HG03520 (cell line): ENCODE measurements around the gene CCDC97.

Experiments
- ATAC-seq: cut with Tn5 transposase; IDR thresholded peaks from one replicate; pipeline ENCODE4 v1.9.1; 2021; ENCODE audit warnings: mild to moderate bottlenecking, moderate library complexity; ENCODE audit not compliant: unreplicated experiment

CCDC97 gene

DNA sequence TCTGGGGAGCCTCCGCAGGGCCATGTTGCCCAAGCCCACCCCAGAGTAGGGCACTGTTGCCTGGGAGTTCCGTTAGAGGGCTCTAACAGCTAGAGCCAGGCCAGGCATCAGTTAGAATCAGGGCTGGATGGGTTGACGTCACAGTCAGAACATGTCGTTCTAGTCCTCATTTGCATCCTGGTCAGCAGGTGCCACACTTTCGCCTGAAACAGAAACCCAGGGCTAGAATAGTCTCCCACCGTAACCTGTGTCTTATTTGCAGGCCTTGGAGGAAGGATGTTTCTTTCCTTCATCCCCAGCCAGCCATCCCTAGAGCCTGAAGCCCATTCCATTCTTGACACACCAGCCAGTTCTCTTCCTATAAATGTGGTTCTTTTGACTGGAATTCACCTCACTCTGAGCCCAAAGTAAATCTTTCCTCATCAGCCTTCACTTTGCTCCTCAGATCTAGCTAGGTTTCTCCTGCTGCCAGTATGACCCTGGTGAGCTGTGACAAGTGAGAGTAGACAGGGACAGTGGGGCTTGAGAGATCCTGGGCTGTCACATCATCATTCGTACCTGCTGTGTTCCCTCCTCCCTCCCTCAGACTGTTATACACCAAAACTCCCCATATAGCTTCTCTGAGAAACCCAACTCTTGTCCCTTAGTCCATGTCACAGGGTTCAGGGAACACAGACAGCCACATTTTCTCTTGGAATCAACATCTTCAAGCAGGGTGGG is 12.2 kb upstream of the CCDC97 start:
- ATAC-seq = peak; percentile 82

DNA sequence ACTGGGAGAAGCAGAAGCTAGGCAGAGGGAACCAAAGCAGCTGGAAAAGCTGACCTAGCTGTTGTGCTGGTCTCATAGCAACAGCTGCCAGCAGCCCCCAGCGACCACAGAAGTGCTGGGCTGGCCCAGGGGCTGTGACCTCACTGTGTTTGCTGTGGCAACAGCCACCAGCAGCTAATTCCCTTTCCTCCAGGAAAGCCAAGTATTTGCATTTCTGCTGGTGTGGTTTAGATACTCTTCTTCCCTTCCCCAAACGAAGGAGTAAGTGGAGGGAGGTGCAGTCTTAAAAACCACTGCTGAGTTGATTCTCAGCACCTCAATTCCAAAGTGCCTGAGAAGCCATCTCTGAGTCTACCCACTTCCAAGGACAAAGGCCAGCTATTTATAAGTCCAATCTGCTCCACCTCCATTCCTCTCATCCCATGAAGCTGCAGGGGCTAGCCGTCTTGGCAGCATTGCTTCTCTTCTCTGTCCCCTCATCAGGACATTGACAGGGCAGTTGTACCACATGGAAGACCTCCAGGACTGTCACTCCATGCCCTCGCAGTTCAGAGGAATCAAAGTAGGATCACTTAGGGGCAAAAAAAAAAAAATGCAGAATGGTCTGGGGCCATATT is 11.5 kb upstream of the CCDC97 start:
- ATAC-seq = no peak

GRCh38 chr19:41299046-41299754 is 10.8 kb upstream of the CCDC97 start:
- ATAC-seq = no peak

DNA sequence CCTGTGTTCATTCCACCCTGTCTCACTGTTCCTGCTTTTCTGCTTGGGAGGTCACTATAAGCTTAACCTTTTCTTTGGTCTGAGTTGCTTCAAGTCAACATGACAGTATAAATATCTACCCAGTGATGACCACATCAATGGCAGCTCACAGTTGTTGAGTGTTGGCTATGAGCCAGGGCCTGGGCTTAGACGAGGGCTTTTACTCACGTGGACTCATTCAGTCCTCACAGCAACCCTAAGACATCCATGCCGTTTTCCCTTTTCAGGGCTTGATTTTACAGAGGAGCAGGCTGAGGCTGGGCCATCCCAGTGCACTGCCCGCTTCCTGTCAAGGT is 10.2 kb upstream of the CCDC97 start:
- no peak for ATAC-seq

- no peak for ATAC-seq
Measured at GRCh38 chr19:41300555-41300954, 9.4 kb upstream of the CCDC97 start.

DNA sequence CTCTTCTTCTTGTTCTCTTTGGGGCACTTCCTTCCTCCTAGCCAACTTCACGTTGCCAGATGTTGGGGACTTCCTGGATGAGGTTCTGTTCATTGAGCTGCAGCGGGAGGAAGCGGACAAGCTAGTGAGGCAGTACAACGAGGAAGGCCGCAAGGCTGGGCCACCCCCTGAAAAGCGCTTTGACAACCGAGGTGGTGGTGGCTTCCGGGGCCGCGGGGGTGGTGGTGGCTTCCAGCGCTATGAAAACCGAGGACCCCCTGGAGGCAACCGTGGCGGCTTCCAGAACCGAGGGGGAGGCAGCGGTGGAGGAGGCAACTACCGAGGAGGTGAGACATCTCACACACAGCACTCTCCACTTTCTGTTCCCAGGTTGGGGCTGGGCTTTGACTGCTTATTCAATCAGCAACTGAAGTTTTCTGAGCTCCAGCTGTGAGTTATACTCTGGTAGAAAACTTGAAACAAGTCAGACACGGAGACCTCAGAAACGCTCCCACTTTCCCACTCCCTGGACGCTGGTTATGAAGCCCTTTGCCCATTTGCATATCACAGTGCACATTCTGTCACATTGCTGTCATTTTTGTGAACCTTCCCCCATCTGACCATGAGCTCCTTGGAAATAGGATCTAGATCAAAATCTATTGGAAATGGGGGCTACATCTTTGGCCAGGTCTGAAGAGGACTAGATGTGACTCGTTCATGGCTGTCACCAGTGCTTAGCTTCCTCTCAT is 7.2 kb upstream of the CCDC97 start:
- ATAC-seq = no peak

DNA sequence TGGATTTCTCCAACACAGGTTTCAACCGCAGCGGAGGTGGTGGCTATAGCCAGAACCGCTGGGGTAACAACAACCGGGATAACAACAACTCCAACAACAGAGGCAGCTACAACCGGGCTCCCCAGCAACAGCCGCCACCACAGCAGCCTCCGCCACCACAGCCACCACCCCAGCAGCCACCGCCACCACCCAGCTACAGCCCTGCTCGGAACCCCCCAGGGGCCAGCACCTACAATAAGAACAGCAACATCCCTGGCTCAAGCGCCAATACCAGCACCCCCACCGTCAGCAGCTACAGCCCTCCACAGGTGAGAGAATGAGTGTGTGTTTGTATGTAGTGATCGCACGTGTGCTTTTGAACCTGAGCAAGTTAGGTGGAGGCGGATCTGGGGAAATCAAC is 6.0 kb upstream of the CCDC97 start:
- ATAC-seq = no peak

DNA sequence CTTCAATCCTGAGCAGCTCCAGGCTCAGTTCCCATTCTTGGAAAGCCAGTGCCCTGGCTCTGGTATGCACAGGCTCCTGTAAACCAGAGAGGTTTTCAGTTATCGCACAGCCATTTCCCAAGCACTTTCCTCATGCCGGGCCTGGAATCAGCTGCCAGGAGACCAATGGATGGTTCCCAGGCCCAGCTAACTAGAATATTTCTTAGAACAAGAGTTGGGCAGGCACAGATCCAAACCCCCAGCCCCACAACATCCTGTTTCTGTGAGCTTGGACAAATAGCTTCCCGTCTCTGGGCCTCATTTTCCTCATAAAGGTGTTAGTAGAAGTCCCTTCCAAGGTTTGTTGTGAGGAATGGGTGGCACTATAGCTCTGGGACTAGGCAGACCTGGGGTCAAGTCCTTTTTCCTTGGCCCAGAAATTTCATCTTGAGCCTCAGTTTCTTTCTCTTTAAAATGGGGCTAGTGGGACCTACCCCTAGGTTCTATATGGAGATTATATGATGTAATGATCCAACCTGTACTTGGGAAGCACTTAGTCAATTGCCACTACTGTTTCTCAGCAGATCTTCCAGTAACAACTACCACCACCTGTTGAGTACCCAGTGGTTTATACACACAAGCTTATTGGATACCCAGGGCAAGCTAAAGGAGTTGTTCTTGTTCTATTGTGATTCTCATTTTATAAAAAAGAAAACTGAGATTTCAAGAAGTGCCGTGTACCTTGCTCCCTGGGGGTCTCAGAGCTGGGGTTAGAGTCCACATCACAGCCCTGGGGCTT is 5.1 kb upstream of the CCDC97 start:
- ATAC-seq = no peak

- no peak for ATAC-seq
Measured at GRCh38 chr19:41305927-41306793, 3.8 kb upstream of the CCDC97 start.

DNA sequence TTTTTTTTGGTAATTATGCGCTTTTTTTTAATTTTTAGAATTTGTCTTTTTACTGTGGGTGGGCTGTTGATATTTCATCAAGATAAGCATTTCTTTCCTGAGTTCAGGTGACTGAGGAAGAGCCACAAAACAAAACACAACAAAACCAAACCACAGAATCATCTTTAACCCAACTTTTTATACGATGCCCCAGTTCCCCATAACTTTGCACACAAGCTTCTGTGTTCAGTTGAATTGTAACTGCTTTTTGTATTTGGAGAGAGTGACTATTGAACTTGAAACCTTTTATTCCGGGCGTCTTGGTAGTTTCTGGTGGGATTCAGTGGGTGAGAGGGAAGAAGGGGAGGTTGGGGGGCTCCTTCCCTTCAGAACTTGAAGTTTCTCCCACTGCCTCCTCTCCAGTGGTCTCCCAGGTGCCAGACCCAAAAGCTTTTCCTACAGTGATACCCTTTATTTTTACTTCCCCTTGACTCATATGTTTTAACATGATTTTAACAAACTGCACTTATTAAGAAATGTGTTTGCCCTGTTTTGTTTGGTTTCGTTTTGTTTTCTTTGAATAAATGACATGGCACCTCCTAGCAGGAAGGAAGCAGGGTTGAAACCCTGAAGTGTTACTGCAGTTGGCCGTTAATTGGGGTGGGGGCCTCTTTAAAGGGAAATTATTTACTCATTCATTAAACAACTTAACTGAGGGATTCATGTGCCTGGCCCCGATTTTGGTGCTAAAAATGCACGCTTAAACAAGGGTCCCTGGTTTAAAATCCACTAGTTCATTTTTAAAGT is 2.7 kb upstream of the CCDC97 start:
- ATAC-seq = no peak

DNA sequence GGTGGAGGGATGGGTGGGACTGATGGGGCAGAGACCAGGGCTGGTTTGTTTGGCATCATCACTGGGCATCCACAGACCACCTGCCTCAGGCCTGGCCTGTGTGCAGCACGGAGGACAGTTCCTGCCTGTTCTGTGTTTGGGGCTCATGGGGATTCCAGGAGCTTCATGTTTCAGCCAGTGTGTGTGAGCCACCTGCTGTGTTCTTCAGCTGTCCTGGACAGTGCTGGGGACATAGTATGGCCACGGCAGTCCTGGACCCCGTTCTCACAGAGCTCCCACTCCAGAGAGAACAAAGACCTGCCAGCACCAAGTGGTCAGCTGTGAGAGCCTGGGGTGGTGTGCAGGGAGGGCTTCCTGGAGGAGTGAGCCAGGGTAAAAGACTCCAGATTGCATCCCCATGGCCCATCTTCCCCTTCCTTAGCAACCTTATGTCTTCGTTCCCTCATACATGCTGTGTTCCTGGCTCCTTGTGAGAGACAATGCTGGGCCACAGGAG is 2.0 kb upstream of the CCDC97 start:
- no peak for ATAC-seq

- ATAC-seq = peak; percentile 37
Measured at GRCh38 chr19:41308450-41309179, 1.4 kb upstream of the CCDC97 start.

GRCh38 chr19:41309180-41310032 is 566 bp upstream of the CCDC97 start:
- no peak for ATAC-seq

GRCh38 chr19:41311072-41311471 is 1.1 kb downstream of the CCDC97 start:
- ATAC-seq = no peak

- ATAC-seq = no peak
Measured at GRCh38 chr19:41311613-41312012, 1.6 kb downstream of the CCDC97 start.

DNA sequence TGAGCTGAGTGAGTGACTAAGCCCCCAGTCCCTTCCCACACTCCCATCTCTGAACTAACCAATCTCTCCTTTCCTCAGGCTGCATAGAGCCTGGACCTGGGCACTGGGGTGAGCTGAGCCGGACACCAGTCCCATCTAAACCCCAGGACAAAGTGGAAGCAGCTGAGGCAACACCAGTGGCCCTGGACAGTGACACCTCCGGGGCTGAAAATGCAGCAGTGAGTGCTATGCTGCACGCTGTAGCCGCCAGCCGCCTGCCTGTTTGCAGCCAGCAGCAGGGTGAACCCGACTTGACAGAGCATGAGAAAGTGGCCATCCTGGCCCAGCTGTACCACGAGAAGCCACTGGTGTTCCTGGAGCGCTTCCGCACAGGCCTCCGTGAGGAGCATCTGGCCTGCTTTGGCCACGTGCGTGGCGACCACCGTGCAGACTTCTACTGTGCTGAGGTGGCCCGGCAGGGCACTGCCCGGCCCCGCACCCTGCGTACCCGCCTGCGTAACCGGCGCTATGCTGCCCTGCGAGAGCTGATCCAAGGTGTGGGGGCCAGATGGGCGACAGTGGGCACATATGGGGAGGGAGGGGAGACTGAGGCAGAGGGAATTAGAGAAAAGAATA is 6.4 kb downstream of the CCDC97 start:
- ATAC-seq = no peak
